Upper lobe of left lung (tissue), 6 donors: Measurements from ENCODE around the gene GALNT18. TPM values are rescaled to one million over a fixed set of nuclear protein-coding genes. Genes with fewer than 3 reads are reported as not detected.

ENCODE experiments used
- ATAC-seq, 2 donors: fragments of 200-7000 bp; cut with Tn5 transposase; one replicate each; pipeline ENCODE4 v1.9.1; 2022; ENCODE audit warnings: mild to moderate bottlenecking in 2 of 2, moderate library complexity in 2 of 2; ENCODE audit not compliant: low FRiP score in 2 of 2
- DNase-seq, 2 donors: peaks; one replicate each; pipeline ENCODE4 v3.0.0-alpha.2; 2019 to 2020
- H3K27ac ChIP-seq, 4 donors: fragments of 200-600 bp; sonication (generic); one replicate each; pipeline ENCODE4 v1.5.1; 2016 to 2019
- H3K27me3 ChIP-seq, 4 donors: fragments of 200-600 bp; sonication (generic); one replicate each; pipeline ENCODE4 v1.5.1; 2017 to 2019
- H3K36me3 ChIP-seq, 4 donors: fragments of 200-600 bp; sonication (generic); one replicate each; pipeline ENCODE4 v1.5.1; 2016 to 2019
- H3K4me1 ChIP-seq, 4 donors: fragments of 200-600 bp; sonication (generic); one replicate each; pipeline ENCODE4 v1.5.1; 2018 to 2019
- H3K4me3 ChIP-seq, 4 donors: fragments of 200-600 bp; sonication (generic); one replicate each; pipeline ENCODE4 v1.5.1; 2017 to 2019; ENCODE audit warnings: mild to moderate bottlenecking in 2 of 4, moderate library complexity in 1 of 4
- H3K9me3 ChIP-seq, 4 donors: fragments of 200-600 bp; sonication (generic); one replicate each; pipeline ENCODE4 v1.5.1; 2018 to 2019
- EP300 ChIP-seq, 4 donors: sonication (generic); formaldehyde crosslinking; IDR thresholded peaks; one replicate each; pipeline ENCODE4 v1.5.1; 2017; ENCODE audit warnings: antibody characterized with exemption in 4 of 4, control low read depth in 2 of 4
- POLR2A ChIP-seq, 4 donors: fragments of 450-650 bp; IDR thresholded peaks; one replicate each; pipeline ENCODE4 v1.5.1; 2016 to 2017; ENCODE audit warnings: antibody characterized with exemption in 4 of 4, mild to moderate bottlenecking in 2 of 4
- POLR2AphosphoS5 ChIP-seq, 2 donors: sonication (generic); formaldehyde crosslinking; IDR thresholded peaks; one replicate each; pipeline ENCODE4 v1.5.1; 2017; ENCODE audit warnings: antibody characterized with exemption in 2 of 2
- WGBS, 2 donors: methylation state at CpG; one replicate each; pipeline ENCODE4 v1.1.5; 2017 to 2018; 5-methylcytosine and 5-hydroxymethylcytosine counted together
- total RNA-seq, 6 donors: library from RNA; depleted of rRNA in 4 of 6; stranded (reverse); fragments of >200 nt in 4 of 6; gene quantifications; one replicate each; pipeline versions ENCODE4 v1.1.0 to v1.2.1, GENCODE V29; 2016 to 2021
- TF ChIP-seq, protein P1 (sequence below), 6 experiments: fragments of 450-650 bp in 4 of 6; fragments of 200-600 bp in 2 of 6; sonication (generic) in 2 of 6; IDR thresholded peaks; one replicate each; pipeline ENCODE4 v1.5.1; 2016 to 2019; ENCODE audit warnings: antibody characterized with exemption in 6 of 6
- donor health status: DM: no; HTN: no; CAD: no; lungs with moderate emphysema.
- donor health status: DM: no; HTN: yes; CAD: no; lungs with severe emphysema.

The GALNT18 gene
- total RNA-seq, 6 donors from 2014 or later: 48.2 to 115 (median 61.8) TPM

DNA sequence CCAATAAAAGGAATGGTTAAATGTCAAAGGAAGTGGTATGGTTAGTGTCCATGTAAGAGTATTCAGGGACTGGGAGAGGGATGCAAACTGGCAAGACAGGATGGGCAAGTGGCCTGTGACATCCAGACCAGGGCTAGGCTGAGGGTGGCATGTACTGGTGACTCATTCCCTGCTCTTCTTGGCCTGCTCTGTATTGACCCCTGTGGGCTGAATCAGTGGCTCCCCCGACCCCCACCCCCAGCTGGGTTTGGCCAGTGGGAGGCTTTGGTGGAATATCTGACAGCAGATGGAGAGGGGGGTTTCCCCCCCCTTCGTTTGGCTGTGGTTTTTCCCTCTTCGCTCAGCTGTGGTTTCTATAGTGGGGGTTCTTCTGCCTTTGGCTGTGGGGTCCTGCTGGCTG lies 356.5 kb downstream of the GALNT18 start:
- ATAC-seq: no peak
- 71 to 77% methylated on average over 2 to 3 of the region's 3 CpGs for WGBS, 2 donors
- H3K27ac ChIP-seq: no peak overlapping the region
- H3K36me3 ChIP-seq: peaks cover 0 to 13% (median 5%) of the 10 kb centered on the region in 4 donors
- no peak for DNase-seq
- H3K27me3 ChIP-seq: no peaks in the 10 kb centered on the region
- no peak for TF ChIP-seq POLR2AphosphoS5 (IDR thresholded peaks at IDR 0.05)
- no peak for TF ChIP-seq EP300 (IDR thresholded peaks at IDR 0.05)
- TF ChIP-seq POLR2A (IDR thresholded peaks at IDR 0.05): no peak
- TF ChIP-seq, protein P1, sequence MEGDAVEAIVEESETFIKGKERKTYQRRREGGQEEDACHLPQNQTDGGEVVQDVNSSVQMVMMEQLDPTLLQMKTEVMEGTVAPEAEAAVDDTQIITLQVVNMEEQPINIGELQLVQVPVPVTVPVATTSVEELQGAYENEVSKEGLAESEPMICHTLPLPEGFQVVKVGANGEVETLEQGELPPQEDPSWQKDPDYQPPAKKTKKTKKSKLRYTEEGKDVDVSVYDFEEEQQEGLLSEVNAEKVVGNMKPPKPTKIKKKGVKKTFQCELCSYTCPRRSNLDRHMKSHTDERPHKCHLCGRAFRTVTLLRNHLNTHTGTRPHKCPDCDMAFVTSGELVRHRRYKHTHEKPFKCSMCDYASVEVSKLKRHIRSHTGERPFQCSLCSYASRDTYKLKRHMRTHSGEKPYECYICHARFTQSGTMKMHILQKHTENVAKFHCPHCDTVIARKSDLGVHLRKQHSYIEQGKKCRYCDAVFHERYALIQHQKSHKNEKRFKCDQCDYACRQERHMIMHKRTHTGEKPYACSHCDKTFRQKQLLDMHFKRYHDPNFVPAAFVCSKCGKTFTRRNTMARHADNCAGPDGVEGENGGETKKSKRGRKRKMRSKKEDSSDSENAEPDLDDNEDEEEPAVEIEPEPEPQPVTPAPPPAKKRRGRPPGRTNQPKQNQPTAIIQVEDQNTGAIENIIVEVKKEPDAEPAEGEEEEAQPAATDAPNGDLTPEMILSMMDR (IDR thresholded peaks at IDR 0.05): no peak
- peaks cover 0 to 5% (median 2%) of the 10 kb centered on the region in 4 donors for H3K4me1 ChIP-seq
- H3K9me3 ChIP-seq: no peaks in the 10 kb centered on the region
- no peak overlapping the region for H3K4me3 ChIP-seq

DNA sequence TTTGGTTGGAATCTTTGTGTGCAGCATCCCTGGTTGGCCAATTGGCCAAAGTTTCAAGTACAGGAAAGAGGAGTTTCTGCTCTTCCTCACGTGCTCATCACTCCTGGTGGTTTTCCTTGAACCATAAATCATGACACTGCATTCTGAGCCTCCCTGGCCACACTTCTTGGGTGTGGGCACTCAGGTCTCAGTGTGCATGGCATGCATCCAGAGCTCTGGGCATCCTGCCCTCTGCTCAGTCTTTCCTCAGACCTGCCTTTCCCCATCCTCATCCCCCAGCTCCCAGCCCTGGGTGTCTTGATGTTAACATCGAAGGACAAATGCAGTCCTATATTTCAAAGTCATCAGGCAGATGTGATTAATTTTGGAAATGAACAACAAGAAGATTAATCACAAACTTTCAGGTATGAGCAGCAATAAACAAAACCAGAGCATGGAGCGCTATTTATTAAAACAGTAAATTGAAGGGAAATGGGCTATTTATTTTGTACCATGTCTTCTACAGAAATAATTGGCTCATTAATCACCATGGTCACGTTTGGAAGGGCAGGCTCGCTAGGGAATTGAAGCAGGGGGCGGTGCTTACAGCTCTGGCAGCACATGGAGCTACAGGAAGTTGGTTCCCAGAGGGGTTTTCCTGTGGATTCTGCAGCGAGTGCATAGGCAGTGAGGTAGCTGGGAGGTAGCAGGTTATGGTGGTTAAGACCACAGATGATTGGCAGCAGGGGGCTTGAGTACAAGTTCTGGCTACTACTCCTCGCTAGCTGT lies 358.4 kb downstream of the GALNT18 start:
- TF ChIP-seq POLR2A (IDR thresholded peaks at IDR 0.05): no peak
- TF ChIP-seq, protein P1 (IDR thresholded peaks at IDR 0.05): no peak
- no peak for TF ChIP-seq POLR2AphosphoS5 (IDR thresholded peaks at IDR 0.05)
- TF ChIP-seq EP300 (IDR thresholded peaks at IDR 0.05): no peak
- H3K27ac ChIP-seq: no peak overlapping the region
- H3K4me1 ChIP-seq: peaks cover 0 to 5% (median 2%) of the 10 kb centered on the region in 4 donors
- no peak overlapping the region for H3K4me3 ChIP-seq
- H3K27me3 ChIP-seq: no peaks in the 10 kb centered on the region
- no peaks in the 10 kb centered on the region for H3K9me3 ChIP-seq
- no peak for ATAC-seq
- no peak for DNase-seq
- 44 to 46% methylated on average over 8 of the region's 8 CpGs for WGBS, 2 donors
- H3K36me3 ChIP-seq: peaks cover 0 to 8% (median 2%) of the 10 kb centered on the region in 4 donors

DNA sequence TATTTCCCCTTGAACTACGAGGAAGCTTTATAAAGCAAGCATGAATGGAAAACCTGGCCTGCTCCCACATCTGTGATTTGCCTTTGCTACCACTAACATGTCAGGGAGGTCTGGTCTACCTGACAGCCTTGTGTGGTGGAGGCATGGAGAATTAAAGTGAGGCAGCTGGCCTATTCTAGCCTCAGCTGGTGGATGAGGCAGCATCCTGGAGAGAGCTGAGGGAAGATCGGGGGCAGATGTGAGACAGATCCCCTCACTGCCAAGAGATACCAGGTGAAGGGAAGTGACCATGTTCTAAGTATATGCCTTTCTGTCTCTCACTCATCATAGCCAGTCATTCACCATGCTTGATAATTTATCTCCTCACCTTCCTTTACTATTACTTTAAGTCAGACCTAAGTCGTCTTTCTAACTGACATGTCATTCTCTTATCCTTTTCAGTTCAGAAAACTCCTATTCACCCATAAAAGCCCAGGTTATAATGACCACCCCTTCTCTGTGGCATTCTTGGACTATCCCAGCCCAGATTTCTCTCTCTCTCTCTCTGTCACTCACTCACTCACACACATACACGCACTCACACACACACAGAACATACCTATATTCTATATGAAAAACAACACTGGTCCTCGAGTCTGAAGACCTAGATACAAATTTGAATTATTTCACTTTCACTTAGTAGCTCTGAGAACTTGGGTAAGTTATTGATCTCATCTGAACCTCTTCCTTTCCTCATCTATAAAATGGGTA lies 359.5 kb downstream of the GALNT18 start:
- H3K4me3 ChIP-seq: no peak overlapping the region
- peaks cover 0 to 5% (median 2%) of the 10 kb centered on the region in 4 donors for H3K4me1 ChIP-seq
- ATAC-seq (no peak), DNase-seq (no peak)
- peaks cover 0 to 3% (median 0%) of the 10 kb centered on the region in 4 donors for H3K36me3 ChIP-seq
- WGBS, 2 donors: 89 to 93% methylated on average over 5 of the region's 5 CpGs
- no peaks in the 10 kb centered on the region for H3K27me3 ChIP-seq
- TF ChIP-seq POLR2AphosphoS5 (IDR thresholded peaks at IDR 0.05) (no peak), POLR2A (IDR thresholded peaks at IDR 0.05) (no peak), EP300 (IDR thresholded peaks at IDR 0.05) (no peak)
- TF ChIP-seq, protein P1 (IDR thresholded peaks at IDR 0.05): no peak
- no peaks in the 10 kb centered on the region for H3K9me3 ChIP-seq
- H3K27ac ChIP-seq: no peak overlapping the region

DNA sequence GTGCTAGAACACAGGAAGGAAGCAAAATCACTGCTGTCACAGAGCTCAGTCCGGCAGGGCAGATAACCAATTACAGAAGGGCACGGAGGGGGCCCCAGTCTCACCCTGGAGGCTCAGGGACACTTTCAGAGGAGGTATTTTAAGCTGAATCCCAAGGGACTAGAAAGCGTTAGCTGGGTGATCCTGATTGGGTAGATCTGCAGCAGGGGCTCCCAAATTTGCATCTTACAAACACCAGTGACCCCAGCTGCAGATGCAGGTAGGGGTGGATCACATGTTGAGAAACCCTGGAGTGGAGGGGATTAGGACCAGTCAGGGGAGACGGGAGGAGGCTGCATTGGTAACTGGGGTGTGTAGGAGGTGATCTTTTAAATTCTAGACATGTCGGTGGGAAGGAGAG lies 360.2 kb downstream of the GALNT18 start:
- H3K36me3 ChIP-seq: no peaks in the 10 kb centered on the region
- no peak overlapping the region for H3K4me3 ChIP-seq
- ATAC-seq (no peak), DNase-seq (no peak)
- H3K9me3 ChIP-seq: no peaks in the 10 kb centered on the region
- H3K27me3 ChIP-seq: no peaks in the 10 kb centered on the region
- no peak overlapping the region for H3K27ac ChIP-seq
- TF ChIP-seq, protein P1 (IDR thresholded peaks at IDR 0.05): no peak
- TF ChIP-seq EP300 (IDR thresholded peaks at IDR 0.05): no peak
- no peak for TF ChIP-seq POLR2AphosphoS5 (IDR thresholded peaks at IDR 0.05)
- TF ChIP-seq POLR2A (IDR thresholded peaks at IDR 0.05): no peak
- H3K4me1 ChIP-seq: peaks cover 0 to 5% (median 2%) of the 10 kb centered on the region in 4 donors
- WGBS, 2 donors: 90 to 91% methylated on average over 5 of the region's 5 CpGs
